ENCODE results near the gene SS18L1.

SS18L1 gene

DNA sequence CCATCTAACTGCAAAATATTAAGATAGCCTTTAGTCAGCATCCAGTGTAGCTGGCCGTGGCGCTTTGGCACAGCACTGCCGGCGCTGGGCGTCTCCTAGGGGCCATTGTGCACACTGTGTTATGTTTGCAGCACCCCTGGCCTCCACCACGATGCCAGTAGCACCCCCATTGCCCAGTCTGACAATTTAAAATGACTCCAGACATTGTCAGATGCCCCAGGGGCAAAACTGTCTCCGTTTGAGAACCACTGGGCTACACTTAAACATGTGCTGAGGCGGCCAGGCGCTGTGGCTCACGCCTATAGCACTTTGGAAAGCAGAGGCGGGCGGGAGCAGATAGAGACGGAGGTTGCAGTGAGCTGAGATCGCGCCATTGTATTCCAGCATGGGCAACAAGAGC is 33.3 kb downstream of the SS18L1 start:
- no peak for DNase-seq

DNA sequence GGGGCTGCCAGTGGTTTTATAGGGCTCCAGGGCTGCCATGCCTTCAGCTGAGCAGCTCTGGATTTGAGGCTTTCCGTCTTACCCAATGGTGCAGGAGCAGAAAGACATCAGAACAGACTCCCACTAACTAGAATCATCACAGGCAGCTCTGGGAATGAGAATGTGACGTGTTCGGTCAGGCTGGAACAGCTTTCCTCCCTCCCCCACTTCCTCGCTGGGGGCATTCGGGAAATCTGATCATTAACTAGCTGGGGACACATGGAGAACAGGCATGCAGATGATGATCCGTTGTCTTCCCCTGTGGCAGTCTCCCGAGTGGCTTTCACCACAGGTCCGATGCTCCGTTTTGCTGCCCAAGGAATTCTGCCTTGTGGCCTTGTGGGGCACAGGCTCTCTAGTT is 33.7 kb downstream of the SS18L1 start:
- no peak for DNase-seq

DNA sequence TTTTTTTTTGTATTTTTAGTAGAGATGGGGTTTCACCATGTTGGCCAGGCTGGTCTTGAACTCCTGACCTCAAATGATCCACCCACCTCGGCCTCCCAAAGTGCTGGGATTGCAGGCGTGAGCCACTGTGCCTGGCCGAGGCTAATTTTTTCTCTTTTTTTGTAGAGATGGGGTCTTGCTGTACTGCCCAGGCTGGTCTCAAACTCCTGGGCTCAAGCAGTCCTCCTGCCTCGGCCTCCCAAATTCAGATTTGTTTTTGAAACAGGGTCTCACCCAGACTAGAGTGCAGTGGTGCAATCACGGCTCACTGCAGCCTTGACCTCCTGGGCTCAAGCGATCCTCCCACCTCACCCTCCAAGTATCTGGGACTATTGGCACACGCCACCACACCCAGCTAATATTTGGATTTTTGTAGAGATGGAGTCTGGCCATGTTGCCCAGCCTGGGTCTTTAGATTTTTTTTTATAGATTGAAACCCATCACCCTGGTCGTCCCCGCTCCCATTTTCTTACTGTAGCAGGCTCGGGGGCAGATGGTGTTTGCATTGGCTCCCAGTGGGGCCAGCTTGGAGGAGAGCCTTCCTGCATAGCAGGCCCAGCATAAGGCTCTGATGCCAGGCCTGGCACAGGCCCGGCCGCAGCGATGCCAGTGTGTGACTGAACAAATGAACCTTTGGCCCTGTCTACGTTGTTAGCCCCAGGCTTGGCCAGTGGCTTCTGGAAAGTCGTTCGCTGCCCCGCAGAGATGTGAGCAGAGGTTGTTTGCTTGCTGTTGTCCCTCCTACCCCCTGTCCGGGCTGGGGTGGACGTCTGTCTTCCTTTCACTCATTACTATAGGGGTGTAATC is 35.0 kb downstream of the SS18L1 start:
- no peak for DNase-seq

DNA sequence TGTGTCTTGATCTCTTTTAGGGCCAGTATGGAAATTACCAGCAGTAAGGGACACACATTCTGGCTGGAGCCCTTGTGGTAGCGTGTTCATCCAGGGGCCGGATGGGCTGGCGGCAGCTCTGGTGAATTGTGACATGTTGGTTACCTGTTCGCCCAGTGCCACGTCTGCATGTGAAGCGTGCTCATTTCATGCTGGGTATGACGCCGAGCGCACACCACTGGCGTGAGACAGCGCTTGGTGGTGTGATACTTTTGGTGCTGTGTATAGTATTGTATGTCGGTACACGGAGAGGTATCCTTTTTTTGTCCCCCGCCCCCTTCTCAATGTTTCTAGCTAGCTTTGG is 35.6 kb downstream of the SS18L1 start:
- DNase-seq, result no peak

DNA sequence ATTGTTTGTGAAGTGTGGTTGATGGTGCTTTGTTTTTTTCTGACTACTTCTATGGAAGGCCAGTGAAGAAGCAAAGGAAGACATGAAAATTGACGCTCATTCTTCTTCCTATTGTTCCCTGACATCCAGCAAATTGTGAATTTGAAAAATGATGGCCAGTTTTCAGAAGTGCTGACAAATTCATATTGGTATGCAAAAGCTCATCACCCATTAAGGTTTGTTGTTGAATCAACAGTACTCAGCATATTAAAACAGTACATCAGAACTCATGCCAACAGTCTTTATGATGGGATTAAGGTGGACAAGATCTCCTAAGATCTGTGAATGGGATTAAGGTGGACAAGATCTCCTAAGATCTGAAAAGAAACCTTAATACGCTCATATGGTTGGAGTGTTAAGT is 38.2 kb downstream of the SS18L1 start:
- no peak for DNase-seq

DNA sequence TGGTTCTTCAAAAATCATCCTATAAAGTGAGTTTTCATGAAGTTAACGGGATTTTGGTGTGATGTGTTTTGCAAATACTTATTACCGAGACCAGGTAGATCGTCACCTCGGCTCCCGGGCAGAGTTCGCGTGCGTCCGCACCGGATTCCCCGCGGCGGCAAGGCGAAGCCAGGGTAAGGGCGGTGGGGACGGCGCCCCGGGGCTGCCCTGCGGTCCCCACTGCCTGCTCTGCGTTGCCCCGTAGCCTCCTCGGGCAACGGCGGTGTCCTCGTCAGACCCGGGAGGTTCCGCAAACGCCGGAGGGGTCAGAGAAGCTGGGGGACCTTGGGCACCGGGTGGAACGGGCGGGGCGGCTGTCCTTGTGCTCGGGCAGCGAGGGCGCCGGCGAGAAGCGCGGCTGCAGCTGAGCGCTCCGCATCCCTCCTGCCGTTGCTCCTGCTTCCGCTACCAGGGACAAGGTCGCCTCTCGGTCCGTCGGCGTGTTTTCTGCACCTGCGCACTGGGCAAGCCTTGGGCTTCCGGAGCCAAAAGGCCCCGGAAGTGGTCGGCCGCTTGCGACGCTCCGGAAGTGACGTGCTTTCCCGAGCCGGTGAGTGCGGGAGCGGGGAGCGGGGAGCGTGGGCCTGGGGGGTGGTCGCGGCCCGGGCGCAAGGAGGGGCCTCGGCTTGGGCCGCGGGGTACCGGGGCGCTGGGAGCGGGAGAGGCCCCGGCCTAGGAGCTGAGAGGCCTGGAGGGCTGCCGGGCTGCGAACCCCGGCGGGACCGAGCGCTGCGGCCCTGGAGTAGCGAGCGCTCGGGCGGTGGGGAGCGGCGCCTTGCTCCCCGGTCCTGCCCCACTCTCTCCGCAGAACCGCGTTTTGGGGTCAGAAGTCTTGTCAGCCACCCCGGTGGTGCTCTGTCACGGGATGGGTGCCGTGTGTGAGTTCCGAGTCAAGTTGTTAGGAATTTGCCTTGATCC is 39.2 kb downstream of the SS18L1 start, which contains the start of gene MTG2:
TSS of gene MTG2 (plus strand) at position 560 of the 957 bp plus-strand sequence. CDS start 10,393 bp downstream, outside the sequence.
- DNase-seq, result peak; percentile 98

DNA sequence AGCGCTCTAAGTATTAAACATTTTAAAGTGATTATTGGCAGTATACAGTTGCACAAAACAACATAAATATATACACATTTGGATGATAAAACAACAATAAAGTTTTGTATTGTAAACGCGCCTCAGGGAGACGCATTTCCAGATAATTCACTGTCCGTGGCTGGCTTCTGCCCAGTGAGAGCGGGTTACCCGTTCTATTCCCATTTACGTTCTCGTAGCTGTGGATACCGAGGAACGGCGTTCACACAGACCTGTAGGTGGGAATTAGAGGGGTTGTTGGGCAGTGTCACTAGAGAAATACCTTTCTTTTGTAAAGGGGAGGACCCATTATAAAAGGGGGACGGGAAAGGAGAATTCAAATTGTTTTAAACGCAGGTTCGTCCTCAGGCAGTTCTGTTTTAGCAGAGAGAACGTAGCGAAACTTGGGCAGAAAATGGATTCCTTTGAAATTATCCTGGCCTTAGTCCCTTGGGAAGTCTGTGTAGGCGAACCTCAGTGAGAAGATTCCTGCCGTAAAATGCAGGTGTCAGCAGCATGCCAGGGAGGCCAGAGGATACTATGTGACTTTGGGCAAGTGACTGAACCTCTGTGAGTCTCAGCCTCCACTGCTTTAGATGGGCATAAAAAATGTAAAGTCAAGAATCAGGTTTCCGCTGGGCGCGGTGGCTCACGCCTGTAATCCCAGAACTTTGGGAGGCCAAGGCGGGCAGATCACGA is 40.0 kb downstream of the SS18L1 start:
- DNase-seq, result no peak

DNA sequence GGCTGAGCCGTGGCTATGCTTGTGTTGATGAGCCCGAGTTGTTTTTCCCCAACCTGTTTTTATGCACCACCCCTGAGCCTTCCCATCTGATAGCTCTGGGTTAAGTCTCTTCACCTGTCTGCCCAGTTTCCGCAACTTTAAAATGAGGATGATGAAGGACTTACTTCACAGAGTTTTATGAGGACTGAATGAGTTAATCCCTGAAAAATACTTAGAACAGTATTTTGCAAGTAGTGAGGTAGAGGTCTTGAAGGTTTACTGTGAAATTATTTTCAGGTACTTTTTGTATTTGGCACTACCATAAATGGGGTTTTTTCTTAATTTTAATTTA is 42.5 kb downstream of the SS18L1 start:
- no peak for DNase-seq

DNA sequence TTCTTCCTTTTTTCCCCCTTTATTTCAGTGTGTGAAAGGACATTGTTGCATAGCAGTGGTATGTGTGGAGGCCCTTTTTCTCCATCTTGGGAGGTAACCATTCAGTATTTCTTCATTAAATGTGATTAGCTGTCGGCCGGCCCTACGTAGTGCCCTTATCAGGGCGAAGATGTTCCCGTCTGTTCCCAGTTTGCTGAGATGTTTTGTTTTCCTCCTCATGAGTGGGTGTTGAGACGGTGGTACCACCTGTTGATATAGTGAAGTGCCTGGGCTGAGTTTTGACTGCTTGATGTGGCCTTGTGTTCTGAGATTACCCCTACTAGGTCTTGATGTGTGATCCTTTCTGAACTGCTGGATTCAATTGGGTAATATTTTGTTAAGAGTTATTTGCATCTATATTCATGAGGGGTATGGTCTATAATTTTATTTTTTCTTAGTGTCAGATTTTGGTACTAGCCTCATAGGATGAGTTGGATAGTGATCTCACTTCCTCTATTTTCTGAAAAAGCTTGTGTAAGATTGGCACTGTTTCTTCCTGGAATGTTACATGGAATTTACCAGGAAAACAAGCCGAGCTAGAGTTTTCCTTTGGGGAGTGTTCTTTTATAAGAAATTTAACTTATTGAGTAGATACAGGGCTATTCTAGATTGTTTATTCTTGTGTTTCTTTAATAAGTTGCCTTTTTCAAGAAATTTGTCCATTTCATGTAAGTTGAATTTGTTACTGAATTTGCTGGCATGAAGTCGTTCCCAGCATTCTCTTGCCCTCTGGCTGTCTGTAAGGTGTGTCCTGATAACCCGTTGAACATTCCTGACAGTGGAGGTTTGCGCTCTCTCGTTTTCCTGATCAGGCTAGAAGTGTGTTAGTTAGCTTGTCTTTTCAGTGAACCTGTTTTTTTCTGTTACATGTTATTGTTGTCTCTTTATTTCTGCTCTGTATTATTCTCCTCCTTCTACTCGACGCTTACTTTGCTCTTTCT is 43.6 kb downstream of the SS18L1 start:
- no peak for DNase-seq

DNA sequence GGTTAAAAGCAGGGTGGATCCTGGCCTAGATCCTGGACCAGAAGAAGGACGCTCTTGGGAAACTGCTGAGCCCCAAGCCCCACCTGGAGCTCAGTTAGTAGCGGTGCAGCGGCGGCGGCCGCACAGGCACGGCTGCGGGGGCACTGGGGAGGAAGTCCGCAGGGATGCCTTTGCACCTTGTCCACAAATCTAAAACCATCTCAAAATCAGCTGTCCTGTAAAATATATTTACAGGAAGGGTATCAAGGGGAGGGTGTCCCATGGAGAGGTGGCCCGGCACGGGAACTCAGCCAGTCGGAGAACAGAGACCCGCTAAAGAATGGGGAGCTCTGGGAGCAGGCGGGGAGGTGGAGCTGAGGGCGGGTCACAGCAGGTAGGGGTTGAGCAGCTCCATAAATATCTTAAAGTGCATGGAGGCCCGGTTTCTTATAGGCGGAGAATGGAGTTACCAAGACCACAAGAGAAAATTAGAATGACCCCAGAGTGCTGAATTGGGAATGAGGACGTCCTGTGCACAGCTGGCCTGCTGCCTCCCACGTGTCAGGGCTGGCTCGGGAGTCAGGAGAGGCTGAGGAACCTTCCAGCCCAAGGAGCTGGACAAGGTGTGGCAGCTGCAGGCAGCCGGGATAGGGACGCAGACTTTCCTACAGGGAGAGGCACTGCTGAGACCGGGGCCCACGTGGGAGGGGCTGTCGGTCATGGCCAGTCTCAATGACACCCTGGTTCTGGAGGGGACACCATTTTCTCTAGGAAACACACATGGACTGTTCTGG is 47.3 kb downstream of the SS18L1 start:
- no peak for DNase-seq

DNA sequence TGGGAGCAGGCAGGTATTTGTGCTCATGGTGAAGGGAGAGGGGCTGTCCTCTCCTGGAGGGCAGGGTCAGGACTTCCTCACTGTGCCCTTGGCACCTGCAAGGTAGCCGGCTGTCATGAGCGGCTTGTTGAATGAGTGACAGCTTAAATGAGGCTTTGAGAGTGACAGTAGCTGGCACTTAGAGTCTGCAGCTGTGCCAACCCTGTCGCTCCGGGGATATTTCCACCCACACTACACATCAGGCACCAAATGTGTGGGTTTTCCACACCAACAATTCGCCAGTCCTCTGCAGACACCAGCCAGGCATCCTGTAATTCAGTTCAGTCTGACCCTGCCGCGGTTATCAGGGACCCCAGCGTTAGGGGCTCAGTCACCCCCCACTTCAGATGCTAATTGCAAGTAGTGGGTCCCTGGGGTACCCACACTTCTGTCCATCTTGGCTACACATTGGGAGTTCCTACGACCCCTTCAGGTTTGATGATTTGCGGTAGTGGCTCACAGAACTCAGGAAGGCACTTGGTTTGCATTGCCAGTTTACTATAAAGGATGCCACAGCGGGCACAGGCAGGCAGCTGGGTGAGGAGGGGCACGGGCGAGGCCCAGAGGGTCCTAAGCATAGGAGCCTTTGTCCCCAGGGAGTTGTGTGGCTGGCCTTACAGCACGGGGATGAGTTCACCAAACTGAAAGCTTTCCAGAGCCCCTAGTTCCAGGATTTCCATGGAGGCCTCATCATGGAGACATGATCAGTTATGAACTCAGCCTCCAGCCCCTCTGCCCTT is 48.4 kb downstream of the SS18L1 start:
- DNase-seq, result no peak

DNA sequence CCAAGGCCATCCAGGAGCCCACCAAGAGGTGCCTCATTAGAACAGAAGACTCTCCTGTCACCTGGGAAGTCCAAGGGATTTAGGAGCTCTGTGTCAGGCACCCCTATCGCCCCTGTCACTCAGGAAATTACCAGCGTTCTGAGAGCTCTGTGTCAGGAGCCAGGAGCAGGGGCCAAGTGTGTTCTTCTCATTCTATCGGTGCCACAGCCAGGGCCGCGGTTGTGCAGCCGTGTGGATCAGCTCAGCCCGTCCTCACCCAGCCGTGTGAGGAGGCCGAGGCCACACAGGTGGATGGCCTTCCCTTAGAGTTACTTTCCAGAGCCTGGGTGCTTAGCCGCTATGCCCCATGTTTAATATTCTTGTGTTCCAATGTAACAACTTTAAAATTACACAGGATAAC is 49.1 kb downstream of the SS18L1 start:
- DNase-seq, result no peak

DNA sequence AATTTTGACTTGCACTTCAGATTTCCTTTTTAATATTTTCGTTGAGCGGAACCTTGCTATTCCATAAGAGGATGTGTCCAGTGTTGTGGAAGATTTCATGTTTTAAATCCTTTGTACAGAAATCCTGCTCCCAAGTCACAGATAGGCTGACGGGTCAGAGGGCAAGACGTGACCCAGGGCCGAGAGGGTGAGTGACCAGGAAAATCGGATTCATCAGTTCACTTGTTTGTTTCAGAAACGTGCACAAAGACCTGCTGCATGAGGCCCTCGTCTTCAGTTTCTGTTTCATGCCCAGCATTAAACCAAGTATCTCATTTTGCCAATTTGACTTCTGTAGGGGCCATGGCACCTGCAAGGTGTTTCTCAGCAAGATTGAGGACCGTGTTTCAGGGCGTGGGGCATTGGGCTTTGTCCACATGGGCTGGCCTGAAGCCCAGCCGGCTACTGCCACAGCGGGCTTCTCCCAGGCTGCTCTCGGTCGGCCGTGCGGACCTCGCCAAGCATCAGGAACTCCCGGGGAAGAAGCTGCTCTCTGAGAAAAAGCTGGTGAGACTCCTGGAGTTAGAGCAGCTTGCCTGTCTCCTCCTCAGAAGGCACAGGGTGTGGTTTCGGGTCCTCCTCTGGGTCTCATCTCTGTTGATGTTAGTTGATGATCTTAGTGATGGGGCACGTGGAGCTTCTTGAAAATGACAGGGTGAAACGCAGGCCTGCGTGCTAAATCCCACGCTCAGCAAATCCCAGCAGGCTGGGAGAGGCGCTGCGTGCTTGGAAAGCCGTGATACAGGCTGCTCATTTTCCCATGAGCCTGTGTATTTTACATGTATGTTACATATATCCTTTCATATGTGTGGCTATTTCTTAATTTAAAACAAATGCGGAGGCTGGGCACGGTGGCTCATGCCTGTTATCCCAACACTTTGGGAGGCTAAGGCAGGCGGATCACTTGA is 49.8 kb downstream of the SS18L1 start:
- DNase-seq, result no peak

DNA sequence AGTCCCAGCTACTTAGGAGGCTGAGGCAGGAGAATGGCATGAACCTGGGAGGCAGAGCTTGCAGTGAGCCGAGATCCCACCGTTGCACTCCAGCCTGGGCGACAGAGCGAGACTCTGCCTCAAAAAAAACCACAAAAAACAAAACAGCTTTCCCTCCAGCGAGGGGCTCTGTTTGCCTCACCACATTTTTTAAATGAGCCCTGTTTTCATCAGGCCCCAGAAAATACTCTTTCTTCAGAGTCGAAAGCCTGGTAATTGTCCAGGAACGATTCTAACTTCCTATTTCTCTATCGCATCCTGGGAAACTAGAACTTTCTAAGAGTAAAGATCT is 51.5 kb downstream of the SS18L1 start:
- no peak for DNase-seq

DNA sequence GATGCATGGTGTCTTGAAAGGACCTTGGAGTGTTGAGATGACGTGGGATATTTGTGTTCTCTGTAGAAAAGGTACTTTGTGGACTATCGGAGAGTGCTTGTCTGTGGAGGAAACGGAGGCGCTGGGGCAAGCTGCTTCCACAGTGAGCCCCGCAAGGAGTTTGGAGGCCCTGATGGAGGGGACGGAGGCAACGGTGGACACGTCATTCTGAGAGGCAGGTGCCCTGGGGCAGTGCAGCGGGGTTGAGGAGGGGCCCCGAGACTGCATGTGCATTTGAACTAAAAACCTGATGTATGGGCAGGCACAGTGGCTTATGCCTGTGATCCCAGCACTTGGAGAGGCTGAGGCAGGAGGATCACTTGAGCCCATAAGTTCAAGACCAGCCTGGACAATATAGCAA is 52.2 kb downstream of the SS18L1 start:
- DNase-seq, result no peak

DNA sequence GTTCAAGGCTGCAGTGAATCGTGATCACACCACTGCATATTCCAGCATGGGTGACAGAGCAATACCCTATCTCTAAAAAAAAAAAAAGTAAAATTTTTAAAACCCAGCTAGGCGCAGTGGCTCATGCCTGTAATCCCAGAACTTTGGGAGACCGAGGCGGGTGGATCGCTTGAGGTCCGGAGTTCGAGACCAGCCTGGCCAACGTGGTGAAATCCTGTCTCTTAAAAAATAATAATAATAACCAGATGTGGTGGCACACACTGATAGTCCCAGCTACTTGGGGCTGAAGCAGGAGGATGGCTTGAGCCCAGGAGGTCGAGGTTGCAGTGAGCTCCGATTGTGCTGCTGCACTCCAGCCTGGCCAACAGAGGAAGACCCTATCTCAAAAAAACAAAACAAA is 52.7 kb downstream of the SS18L1 start:
- DNase-seq, result no peak

DNA sequence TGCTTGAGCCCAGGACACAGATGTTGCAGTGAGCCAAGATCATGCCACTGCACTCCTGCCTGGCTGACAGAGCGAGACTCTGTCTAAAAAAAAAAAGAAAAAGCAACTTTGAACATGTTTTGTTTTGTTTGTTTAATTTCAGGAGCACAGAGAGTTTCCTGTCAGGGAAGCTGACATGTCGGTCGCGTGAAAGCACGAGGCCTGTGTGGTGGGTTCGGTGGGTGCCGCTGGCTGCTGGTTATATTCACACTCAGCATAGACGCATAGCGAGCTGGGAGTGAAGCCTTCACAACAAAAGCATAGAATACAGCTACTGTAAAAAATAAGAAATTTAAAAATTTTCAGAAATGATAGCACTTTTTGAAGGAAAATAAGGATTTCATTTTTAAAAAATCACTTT is 53.7 kb downstream of the SS18L1 start:
- DNase-seq, result no peak

DNA sequence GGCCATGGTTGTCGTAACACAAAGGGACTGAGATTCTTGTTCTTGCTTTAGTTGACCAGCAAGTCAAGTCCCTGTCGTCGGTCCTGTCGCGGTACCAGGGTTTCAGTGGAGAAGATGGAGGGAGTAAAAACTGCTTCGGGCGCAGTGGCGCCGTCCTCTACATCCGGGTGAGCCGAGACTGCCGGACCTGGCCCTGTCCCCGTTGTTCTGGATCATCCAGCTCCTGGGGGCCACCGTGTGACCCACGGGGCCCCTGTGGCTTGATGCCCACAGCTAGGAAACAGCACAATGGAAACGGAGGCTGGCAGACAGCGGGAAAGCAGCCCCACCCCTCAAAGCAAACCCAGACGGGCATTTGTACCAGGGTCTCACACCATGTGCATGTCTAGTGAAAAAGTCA is 54.2 kb downstream of the SS18L1 start:
- no peak for DNase-seq

DNA sequence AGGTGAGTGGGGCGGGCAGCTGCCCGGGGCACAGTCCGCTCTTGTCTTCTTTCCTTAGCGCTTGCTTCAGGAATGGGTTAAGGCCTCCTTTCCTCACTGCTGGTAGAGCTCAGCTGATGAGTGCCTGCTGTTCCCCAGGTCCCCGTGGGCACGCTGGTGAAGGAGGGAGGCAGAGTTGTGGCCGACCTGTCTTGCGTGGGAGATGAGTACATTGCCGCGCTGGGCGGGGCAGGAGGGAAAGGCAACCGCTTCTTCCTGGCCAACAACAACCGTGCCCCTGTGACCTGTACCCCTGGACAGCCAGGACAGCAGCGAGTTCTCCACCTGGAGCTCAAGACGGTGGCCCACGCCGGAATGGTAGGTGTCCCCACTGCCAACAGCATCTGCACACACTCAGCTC is 54.9 kb downstream of the SS18L1 start:
- no peak for DNase-seq

DNA sequence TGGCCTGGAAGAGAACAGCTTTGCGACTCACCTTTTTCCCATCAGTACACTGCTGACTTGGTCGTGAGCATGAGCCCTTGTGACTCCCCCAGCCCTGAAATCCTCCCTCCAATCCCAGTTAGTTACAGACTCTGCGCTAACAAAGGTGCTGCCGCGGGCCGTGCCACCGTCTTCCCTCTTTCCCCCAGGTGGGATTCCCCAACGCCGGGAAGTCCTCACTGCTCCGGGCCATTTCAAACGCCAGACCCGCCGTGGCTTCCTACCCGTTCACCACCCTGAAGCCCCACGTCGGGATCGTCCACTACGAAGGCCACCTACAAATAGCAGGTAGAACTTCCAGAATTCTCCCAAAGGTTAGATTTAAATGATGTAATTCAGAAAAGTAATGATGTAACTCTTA is 55.4 kb downstream of the SS18L1 start:
- no peak for DNase-seq
